Activated CD4-positive, alpha-beta memory T cell treated with anti-CD3 and anti-CD28 coated beads, Interleukin-2, amount 10 ng/mL, durations not matched to agents 7 days and 5 days (primary cell): ENCODE results near the gene VMAC. TPM values are rescaled to one million over a fixed set of nuclear protein-coding genes. Genes with fewer than 3 reads are reported as not detected.

Experiments
- CTCF ChIA-PET: fragments of 350-600 bp; sonication (Branson Sonifier 250); formaldehyde crosslinking; loops from one replicate; lab custom pipeline; 2021; ENCODE audit warnings: antibody characterized with exemption, inconsistent platforms; lab: Charles Lee
- POLR2A ChIA-PET: fragments of 350-600 bp; sonication (Branson Sonifier 250); formaldehyde crosslinking; loops from one replicate; lab custom pipeline; 2021; ENCODE audit warnings: antibody characterized with exemption; lab: Charles Lee
- DNase-seq: peaks from one replicate; pipeline ENCODE4 v3.0.0-alpha.2; 2020
- H3K27ac Mint-ChIP-seq: one replicate; pipeline ENCODE4 v1.8.0; 2021; ENCODE audit warnings: mild to moderate bottlenecking, mixed read lengths
- H3K27me3 Mint-ChIP-seq: one replicate; pipeline ENCODE4 v1.8.0; 2021; ENCODE audit warnings: mixed read lengths
- H3K36me3 Mint-ChIP-seq: one replicate; pipeline ENCODE4 v1.8.0; 2021; ENCODE audit warnings: low read depth, mixed read lengths
- H3K4me1 Mint-ChIP-seq: one replicate; pipeline ENCODE4 v1.8.0; 2021; ENCODE audit warnings: mixed read lengths
- H3K4me3 Mint-ChIP-seq: one replicate; pipeline ENCODE4 v1.8.0; 2021; ENCODE audit warnings: mild to moderate bottlenecking, mixed read lengths
- H3K9me3 Mint-ChIP-seq: one replicate; pipeline ENCODE4 v1.8.0; 2021; ENCODE audit warnings: mixed read lengths
- total RNA-seq, 2 experiments: library from RNA; stranded (reverse); gene quantifications; one replicate each; pipeline ENCODE4 v1.2.3, GENCODE V29; 2021

Gene VMAC
- total RNA-seq, 2 experiments from 2014 or later = 7.6 to 7.9 TPM

DNA sequence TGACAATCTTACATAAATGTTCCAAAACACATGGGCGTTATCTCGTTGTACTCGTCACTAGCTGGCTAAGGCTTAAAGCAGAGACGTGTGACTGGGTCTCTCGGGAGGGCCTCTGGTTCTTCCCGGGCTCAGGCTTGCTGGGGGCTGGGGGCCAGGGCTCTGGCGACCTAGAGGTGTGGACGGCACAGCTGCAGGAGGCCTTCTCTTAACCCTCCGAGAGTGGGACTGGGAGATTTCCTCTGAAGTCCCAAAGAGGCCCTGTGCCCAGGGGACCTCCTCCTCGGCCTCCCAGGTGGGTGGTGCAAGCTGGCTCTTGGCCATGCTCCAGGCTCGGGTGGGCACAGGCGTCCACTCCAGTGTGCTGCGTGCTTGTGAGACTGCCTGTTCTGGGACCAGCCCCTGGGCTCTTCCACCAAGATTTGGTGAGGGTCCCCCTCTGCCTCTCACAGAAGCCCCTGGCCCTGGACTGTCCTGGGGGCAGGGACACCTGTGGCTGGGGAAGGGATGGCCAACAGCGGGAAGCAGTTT lies 11.6 kb downstream of the VMAC start:
- CTCF ChIA-PET = no interaction called here
- Mint-ChIP-seq H3K27ac (no peak overlapping the region), H3K9me3 (no peaks in the 10 kb centered on the region)

GRCh38 chr19:5917431-5918107 lies 12.9 kb downstream of the VMAC start:
- Mint-ChIP-seq H3K27ac (no peak overlapping the region), H3K36me3 (peaks cover 14% of the 10 kb centered on the region), H3K4me3 (no peak overlapping the region), H3K27me3 (no peaks in the 10 kb centered on the region), H3K9me3 (no peaks in the 10 kb centered on the region), H3K4me1 (no peaks in the 10 kb centered on the region)
- DNase-seq = no peak
- ChIA-PET CTCF (no interaction called here), POLR2A (no interaction called here)

More for the DNA sequence above, 11.6 kb downstream of the VMAC start:
- DNase-seq = no peak
- H3K36me3 Mint-ChIP-seq = peaks cover 10% of the 10 kb centered on the region
- no peaks in the 10 kb centered on the region for H3K27me3 Mint-ChIP-seq
- no peaks in the 10 kb centered on the region for H3K4me1 Mint-ChIP-seq
- POLR2A ChIA-PET = no interaction called here
- H3K4me3 Mint-ChIP-seq = no peak overlapping the region

- H3K4me1 Mint-ChIP-seq = no peaks in the 10 kb centered on the region
- POLR2A ChIA-PET = no interaction called here
- CTCF ChIA-PET = no interaction called here
- H3K9me3 Mint-ChIP-seq = no peaks in the 10 kb centered on the region
- H3K27me3 Mint-ChIP-seq = no peaks in the 10 kb centered on the region
- peaks cover 22% of the 10 kb centered on the region for H3K36me3 Mint-ChIP-seq
- no peak for DNase-seq
- H3K4me3 Mint-ChIP-seq = no peak overlapping the region
- no peak overlapping the region for H3K27ac Mint-ChIP-seq
Observed at GRCh38 chr19:5918463-5919079, 13.9 kb downstream of the VMAC start.

DNA sequence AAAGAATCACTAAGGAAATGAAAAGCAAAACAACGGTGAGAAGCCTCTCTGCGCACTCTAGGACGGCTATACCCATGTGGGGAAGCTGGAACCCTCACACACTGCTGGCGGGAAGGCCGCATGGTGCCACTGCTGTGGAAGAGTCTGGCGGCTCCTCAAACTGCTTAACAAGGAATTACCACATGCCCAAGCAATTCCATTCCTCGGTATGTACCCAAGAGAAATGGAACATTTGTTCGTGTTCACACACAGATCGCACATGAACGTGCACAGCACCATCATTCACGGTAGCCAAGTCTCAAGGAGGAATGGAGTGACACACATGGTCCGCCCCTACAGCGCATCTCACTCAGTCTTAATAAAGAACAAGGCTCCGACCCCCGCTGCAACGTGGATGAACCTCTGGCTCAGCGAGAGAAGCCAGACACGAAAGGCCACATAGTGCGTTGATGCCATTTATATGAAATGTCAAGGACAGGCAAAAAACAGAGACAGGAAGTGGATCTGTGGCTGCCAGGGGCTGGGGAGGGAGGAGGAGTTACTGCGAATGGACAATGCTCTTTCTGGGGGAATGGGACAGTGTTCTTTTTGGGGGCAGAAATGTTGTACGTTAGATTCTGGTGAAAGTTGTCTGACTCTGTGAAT lies 17.0 kb downstream of the VMAC start:
- Mint-ChIP-seq H3K4me1 (no peaks in the 10 kb centered on the region), H3K9me3 (no peaks in the 10 kb centered on the region), H3K27me3 (no peaks in the 10 kb centered on the region), H3K4me3 (no peak overlapping the region), H3K27ac (no peak overlapping the region), H3K36me3 (peaks cover 33% of the 10 kb centered on the region)
- ChIA-PET CTCF (no interaction called here), POLR2A (no interaction called here)
- DNase-seq = no peak

DNA sequence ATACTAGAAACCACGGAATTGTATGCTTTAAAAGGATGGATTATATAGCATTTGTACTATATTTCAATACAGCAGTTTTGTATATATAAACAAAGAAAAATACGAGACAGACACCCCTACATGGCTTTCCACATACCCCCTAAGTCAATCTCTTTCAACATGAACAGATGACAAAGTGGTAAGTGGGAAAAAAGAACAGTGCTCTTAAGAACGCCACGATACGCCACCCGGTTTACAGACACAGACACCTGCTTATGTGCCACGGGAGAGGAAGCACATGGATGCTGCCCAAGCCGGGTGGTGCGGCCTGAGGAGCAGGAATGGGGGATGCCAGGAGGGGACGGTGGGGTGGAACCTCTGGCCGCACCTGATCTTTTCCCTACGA lies 17.5 kb downstream of the VMAC start:
- Mint-ChIP-seq H3K4me3 (no peak overlapping the region), H3K4me1 (no peaks in the 10 kb centered on the region), H3K27me3 (no peaks in the 10 kb centered on the region), H3K36me3 (peaks cover 33% of the 10 kb centered on the region), H3K9me3 (no peaks in the 10 kb centered on the region), H3K27ac (no peak overlapping the region)
- DNase-seq = no peak
- ChIA-PET POLR2A (no interaction called here), CTCF (no interaction called here)

DNA sequence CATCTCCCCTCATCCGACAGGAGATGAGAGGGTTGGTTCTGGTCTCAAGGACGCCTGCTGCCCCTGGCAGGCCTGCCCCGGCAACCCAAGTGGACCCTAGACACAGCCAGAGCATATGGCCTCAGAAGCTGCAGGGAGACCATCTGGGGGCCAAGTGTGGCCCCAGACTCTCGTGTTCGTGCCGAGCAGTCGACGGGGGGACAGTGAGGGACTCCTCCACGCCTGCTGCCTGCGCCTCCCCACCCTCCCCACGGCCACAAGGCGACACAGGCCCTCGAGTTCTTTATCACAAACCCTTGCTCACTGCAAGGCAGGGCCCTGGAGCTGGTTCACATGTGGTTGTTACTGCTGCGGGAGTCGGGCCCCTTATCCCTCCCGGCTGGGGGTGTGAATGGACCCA lies 18.7 kb downstream of the VMAC start:
- Mint-ChIP-seq H3K4me1 (no peaks in the 10 kb centered on the region), H3K36me3 (peaks cover 39% of the 10 kb centered on the region), H3K27me3 (no peaks in the 10 kb centered on the region), H3K4me3 (no peak overlapping the region), H3K9me3 (no peaks in the 10 kb centered on the region), H3K27ac (no peak overlapping the region)
- POLR2A ChIA-PET = no interaction called here
- CTCF ChIA-PET = no interaction called here
- DNase-seq = no peak

DNA sequence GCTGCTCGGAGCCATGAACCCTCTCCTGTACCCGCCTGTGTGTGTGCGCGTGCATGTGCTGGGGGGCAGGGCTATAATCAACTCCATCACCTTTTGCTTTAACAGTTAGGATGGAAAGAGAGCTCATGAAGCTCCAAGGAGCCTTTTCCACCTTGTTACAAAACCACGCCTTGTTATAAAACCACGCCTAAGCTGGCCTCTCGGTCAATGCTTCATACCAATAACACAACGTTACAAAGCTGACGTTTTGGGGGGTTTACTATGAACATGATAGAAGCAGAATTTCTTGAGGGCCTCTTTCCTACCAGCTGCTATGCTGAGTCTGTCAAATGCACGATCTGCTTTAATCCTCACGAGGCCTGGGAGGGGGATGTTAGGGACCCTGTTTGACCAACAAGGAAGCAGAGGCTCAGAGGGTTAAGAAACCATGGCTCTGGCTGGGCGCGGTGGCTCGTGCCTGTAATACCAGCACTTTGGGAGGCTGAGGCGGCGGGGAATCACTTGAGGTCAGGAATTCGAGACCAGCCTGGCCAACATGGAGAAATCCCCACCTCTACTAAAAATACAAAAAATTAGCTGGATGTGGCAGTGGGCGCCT lies 21.3 kb downstream of the VMAC start:
- ChIA-PET CTCF (interaction anchor here (0.7 kb wide), 1 partner anchor 96 kb away, joined by 4 read pairs; no protein-coding TSS in a partner anchor), POLR2A (no interaction called here)
- H3K9me3 Mint-ChIP-seq = no peaks in the 10 kb centered on the region
- H3K27me3 Mint-ChIP-seq = no peaks in the 10 kb centered on the region
- H3K4me3 Mint-ChIP-seq = no peak overlapping the region
- peaks cover 41% of the 10 kb centered on the region for H3K36me3 Mint-ChIP-seq
- H3K27ac Mint-ChIP-seq = no peak overlapping the region
- H3K4me1 Mint-ChIP-seq = no peaks in the 10 kb centered on the region
- DNase-seq = no peak

- no peaks in the 10 kb centered on the region for H3K9me3 Mint-ChIP-seq
- H3K4me3 Mint-ChIP-seq = no peak overlapping the region
- POLR2A ChIA-PET = no interaction called here
- no peaks in the 10 kb centered on the region for H3K27me3 Mint-ChIP-seq
- no peaks in the 10 kb centered on the region for H3K4me1 Mint-ChIP-seq
- H3K27ac Mint-ChIP-seq = no peak overlapping the region
- no peak for DNase-seq
- CTCF ChIA-PET = no interaction called here
- H3K36me3 Mint-ChIP-seq = peaks cover 41% of the 10 kb centered on the region
Observed at GRCh38 chr19:5926641-5927440, 22.2 kb downstream of the VMAC start.

- H3K36me3 Mint-ChIP-seq = peaks cover 41% of the 10 kb centered on the region
- no peaks in the 10 kb centered on the region for H3K4me1 Mint-ChIP-seq
- no peak overlapping the region for H3K27ac Mint-ChIP-seq
- CTCF ChIA-PET = no interaction called here
- no peaks in the 10 kb centered on the region for H3K27me3 Mint-ChIP-seq
- H3K4me3 Mint-ChIP-seq = no peak overlapping the region
- H3K9me3 Mint-ChIP-seq = no peaks in the 10 kb centered on the region
- DNase-seq = no peak
- POLR2A ChIA-PET = no interaction called here
Observed at GRCh38 chr19:5927441-5927821, 22.8 kb downstream of the VMAC start.

- H3K9me3 Mint-ChIP-seq = no peaks in the 10 kb centered on the region
- no peaks in the 10 kb centered on the region for H3K4me1 Mint-ChIP-seq
- no peaks in the 10 kb centered on the region for H3K27me3 Mint-ChIP-seq
- DNase-seq = no peak
- ChIA-PET CTCF (no interaction called here), POLR2A (no interaction called here)
- no peak overlapping the region for H3K4me3 Mint-ChIP-seq
- no peak overlapping the region for H3K27ac Mint-ChIP-seq
- peaks cover 34% of the 10 kb centered on the region for H3K36me3 Mint-ChIP-seq
Observed at GRCh38 chr19:5929179-5929578, 24.5 kb downstream of the VMAC start.

DNA sequence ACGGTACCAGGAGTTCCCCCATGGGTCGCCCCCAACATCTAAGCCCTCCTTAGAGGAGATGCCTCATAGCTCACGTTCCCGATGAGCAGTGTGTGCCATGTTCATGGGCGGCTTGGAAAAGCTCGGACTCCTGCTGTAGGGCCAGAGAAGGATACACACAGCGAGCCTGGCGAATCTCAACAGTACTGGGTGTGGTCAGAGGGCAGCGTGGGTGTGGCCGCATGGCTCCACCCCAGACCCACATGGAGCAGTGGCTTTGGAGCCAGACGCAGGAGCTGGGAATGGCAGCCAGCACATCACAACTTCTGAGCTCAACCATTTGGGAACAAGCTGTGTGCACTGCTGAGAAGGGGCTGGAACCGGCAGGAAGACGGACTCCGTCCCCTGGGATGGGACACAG lies 25.0 kb downstream of the VMAC start:
- no peak for DNase-seq
- H3K36me3 Mint-ChIP-seq = peaks cover 33% of the 10 kb centered on the region
- H3K9me3 Mint-ChIP-seq = no peaks in the 10 kb centered on the region
- no peak overlapping the region for H3K4me3 Mint-ChIP-seq
- no peak overlapping the region for H3K27ac Mint-ChIP-seq
- no peaks in the 10 kb centered on the region for H3K27me3 Mint-ChIP-seq
- ChIA-PET CTCF (no interaction called here), POLR2A (interaction anchor here (1.4 kb wide), 1 partner anchor 102 kb away, joined by 4 read pairs; no protein-coding TSS in a partner anchor)
- H3K4me1 Mint-ChIP-seq = no peaks in the 10 kb centered on the region

GRCh38 chr19:5931251-5931650 lies 26.6 kb downstream of the VMAC start:
- ChIA-PET POLR2A (no interaction called here), CTCF (no interaction called here)
- H3K4me3 Mint-ChIP-seq = no peak overlapping the region

GRCh38 chr19:5932146-5932545 lies 27.5 kb downstream of the VMAC start:
- no peaks in the 10 kb centered on the region for H3K9me3 Mint-ChIP-seq
- ChIA-PET CTCF (no interaction called here), POLR2A (no interaction called here)
- no peak overlapping the region for H3K4me3 Mint-ChIP-seq
- H3K36me3 Mint-ChIP-seq = peaks cover 36% of the 10 kb centered on the region
- no peaks in the 10 kb centered on the region for H3K4me1 Mint-ChIP-seq
- no peak for DNase-seq
- no peak overlapping the region for H3K27ac Mint-ChIP-seq
- no peaks in the 10 kb centered on the region for H3K27me3 Mint-ChIP-seq

More at GRCh38 chr19:5931251-5931650, 26.6 kb downstream of the VMAC start:
- no peak overlapping the region for H3K27ac Mint-ChIP-seq
- no peak for DNase-seq
- no peaks in the 10 kb centered on the region for H3K9me3 Mint-ChIP-seq
- no peaks in the 10 kb centered on the region for H3K27me3 Mint-ChIP-seq
- peaks cover 31% of the 10 kb centered on the region for H3K36me3 Mint-ChIP-seq
- H3K4me1 Mint-ChIP-seq = no peaks in the 10 kb centered on the region
